HepG2 (cell line): Measurements from ENCODE around the gene PIGZ. TPM values are rescaled to one million over a fixed set of nuclear protein-coding genes. Genes with fewer than 3 reads are reported as not detected.

ENCODE experiments used
- ATAC-seq: fragments of 200-7000 bp; cut with Tn5 transposase; 3 replicates; pipeline ENCODE4 v1.9.1; 2020; ENCODE audit warnings: mild to moderate bottlenecking, moderate library complexity
- BruUV-seq: library from RNA; stranded (reverse); fragments of 400-500 nt; replicated peaks from 2 replicates; lab custom pipeline; 2021; lab: Mats Ljungman, UMichigan
- CTCF ChIA-PET: fragments of 300-600 bp; formaldehyde crosslinking; extraction: SDS; loops from one replicate; lab custom pipeline; 2021; ENCODE audit warnings: low total read pairs, inconsistent platforms, low intra/inter-chr PET ratio; lab: Yijun Ruan, JAX
- POLR2A ChIA-PET: fragments of 350-600 bp; sonication (Branson Sonifier 250); formaldehyde crosslinking; loops from one replicate; lab custom pipeline; 2020; ENCODE audit warnings: antibody characterized with exemption, inconsistent platforms; lab: Yijun Ruan, JAX
- DNase-seq: peaks from one replicate; pipeline ENCODE4 v3.0.0-alpha.2; 2015; ENCODE audit warnings: low spot score
- FAIRE-seq: peaks from 3 replicates; lab custom pipeline; 2011; peaks lifted over from hg19 to GRCh38; lab: Jason Lieb, UNC
- H2AFZ ChIP-seq: one replicate; pipeline ENCODE4 v1.6.1; 2011; ENCODE audit warnings: low read length, inconsistent platforms
- H3K27ac ChIP-seq: fragments of 300-600 bp; 3 replicates; pipeline ENCODE4 v1.8.0; 2011; ENCODE audit warnings: mixed run types, mild to moderate bottlenecking, mixed read lengths, low read length, inconsistent platforms; ENCODE audit not compliant: insufficient read depth; ENCODE audit errors: extremely low read length
- H3K27me3 ChIP-seq, 2 experiments: fragments of 200-600 bp in 1 of 2; 2 replicates in 1 of 2; 3 replicates in 1 of 2; pipeline versions ENCODE4 v1.6.0 to v1.8.0; 2011; ENCODE audit warnings: low read length in 2 of 2, mild to moderate bottlenecking in 2 of 2, moderate library complexity in 2 of 2, inconsistent platforms in 1 of 2; ENCODE audit not compliant: insufficient read depth in 2 of 2, control insufficient read depth in 1 of 2
- H3K36me3 ChIP-seq, 2 experiments: fragments of 200-600 bp in 1 of 2; replicated peaks in 1 of 2; 2 replicates in 1 of 2; 3 replicates in 1 of 2; pipeline versions ENCODE4 v1.5.1 to v1.8.0; 2011; ENCODE audit warnings: low read length in 2 of 2, inconsistent platforms in 1 of 2; ENCODE audit not compliant: insufficient read depth in 2 of 2, control insufficient read depth in 1 of 2
- H3K4me1 ChIP-seq: 2 replicates; pipeline ENCODE4 v1.5.1; 2012; ENCODE audit warnings: low read length, inconsistent platforms; ENCODE audit not compliant: insufficient read depth
- H3K4me2 ChIP-seq: 2 replicates; pipeline ENCODE4 v1.6.0; 2011; ENCODE audit warnings: low read depth, low read length, inconsistent platforms
- H3K4me3 ChIP-seq, 3 experiments: fragments of 200-600 bp in 1 of 3; sonication (generic), shearing (Covaris generic) in 1 of 3; replicated peaks in 1 of 3; 2 replicates each; pipeline ENCODE4 v1.5.1; 2011 to 2016; ENCODE audit warnings: low read length in 3 of 3, inconsistent platforms in 2 of 3, low read depth in 2 of 3, mild to moderate bottlenecking in 2 of 3, control low read depth in 1 of 3, mixed read lengths in 1 of 3; ENCODE audit not compliant: insufficient read depth in 1 of 3
- H3K79me2 ChIP-seq: one replicate; pipeline ENCODE4 v1.6.1; 2011; ENCODE audit warnings: low read length, inconsistent platforms; ENCODE audit not compliant: insufficient read depth
- H3K9ac ChIP-seq: 2 replicates; pipeline ENCODE4 v1.6.0; 2011; ENCODE audit warnings: mild to moderate bottlenecking, low read depth, low read length, inconsistent platforms; ENCODE audit not compliant: insufficient read depth
- H3K9me3 ChIP-seq: 2 replicates; pipeline ENCODE4 v1.5.1; 2012; ENCODE audit warnings: mild to moderate bottlenecking, low read length
- H4K20me1 ChIP-seq: 2 replicates; pipeline ENCODE4 v1.6.0; 2011; ENCODE audit warnings: inconsistent platforms, mild to moderate bottlenecking, low read length, moderate library complexity; ENCODE audit not compliant: insufficient read depth
- ATF7-NPFF ChIP-seq: sonication (generic); formaldehyde crosslinking; IDR thresholded peaks from 2 replicates; pipeline ENCODE4 v1.8.1; 2023; ENCODE audit warnings: mild to moderate bottlenecking, low read depth, missing genetic modification reagents, moderate library complexity
- CEBPG ChIP-seq: IDR thresholded peaks from 2 replicates; pipeline ENCODE4 v1.6.1; 2016
- CHD4 ChIP-seq: fragments of 200-600 bp; sonication (generic); IDR thresholded peaks from 2 replicates; pipeline ENCODE4 v1.7.0; 2017; ENCODE audit warnings: mild to moderate bottlenecking, low read length, borderline replicate concordance
- E2F5 ChIP-seq: sonication (generic); formaldehyde crosslinking; conservative IDR thresholded peaks from 2 replicates; pipeline ENCODE4 v1.4.0; 2020; ENCODE audit warnings: missing genetic modification reagents
- FOXM1 ChIP-seq: sonication (generic); formaldehyde crosslinking; IDR thresholded peaks from 2 replicates; pipeline ENCODE4 v1.5.0; 2020; ENCODE audit warnings: missing genetic modification reagents
- HMG20A ChIP-seq: IDR thresholded peaks from 2 replicates; pipeline ENCODE4 v1.6.1; 2016; ENCODE audit warnings: borderline replicate concordance
- KAT2B ChIP-seq: fragments of 150-350 bp; IDR thresholded peaks from 2 replicates; pipeline ENCODE4 v1.6.1; 2014; ENCODE audit warnings: low read depth, low read length, borderline replicate concordance
- NR2F1 ChIP-seq, 2 experiments: fragments of 450-650 bp in 1 of 2; formaldehyde crosslinking in 1 of 2; IDR thresholded peaks; 2 replicates each; pipeline versions ENCODE4 v1.5.0 to v1.6.1; 2016 to 2020; ENCODE audit warnings: mild to moderate bottlenecking in 1 of 2, missing compliant biosample characterization in 1 of 2, missing genetic modification reagents in 1 of 2, moderate library complexity in 1 of 2
- RFXAP ChIP-seq: sonication (generic); formaldehyde crosslinking; IDR thresholded peaks from 2 replicates; pipeline ENCODE4 v1.4.0; 2020; ENCODE audit warnings: missing genetic modification reagents, borderline replicate concordance
- TBX2 ChIP-seq: sonication (generic); formaldehyde crosslinking; IDR thresholded peaks from 2 replicates; pipeline ENCODE4 v1.5.0; 2020; ENCODE audit warnings: missing genetic modification reagents, mild to moderate bottlenecking, borderline replicate concordance
- TCF7 ChIP-seq: sonication (generic); IDR thresholded peaks from 2 replicates; pipeline ENCODE4 v1.6.1; 2016; ENCODE audit warnings: antibody characterized with exemption, low read depth
- THAP11 ChIP-seq: IDR thresholded peaks from 2 replicates; pipeline ENCODE4 v1.6.1; 2016; ENCODE audit warnings: missing biosample characterization, missing genetic modification reagents
- ZBTB43 ChIP-seq: sonication (generic); formaldehyde crosslinking; conservative IDR thresholded peaks from 2 replicates; pipeline ENCODE4 v1.4.0; 2020; ENCODE audit warnings: missing genetic modification reagents
- ZMYM3 ChIP-seq: sonication (generic); formaldehyde crosslinking; IDR thresholded peaks from 2 replicates; pipeline ENCODE4 v1.5.1; 2020; ENCODE audit warnings: mild to moderate bottlenecking, missing genetic modification reagents
- ZNF121 ChIP-seq: sonication (generic); formaldehyde crosslinking; IDR thresholded peaks from 2 replicates; pipeline ENCODE4 v1.5.0; 2020; ENCODE audit warnings: mild to moderate bottlenecking, missing genetic modification reagents
- ZNF337 ChIP-seq: sonication (generic); formaldehyde crosslinking; IDR thresholded peaks from 2 replicates; pipeline ENCODE4 v1.5.1; 2020; ENCODE audit warnings: missing genetic modification reagents, low read depth, mild to moderate bottlenecking, borderline replicate concordance
- ZNF543 ChIP-seq: sonication (generic); formaldehyde crosslinking; IDR thresholded peaks from 2 replicates; pipeline ENCODE4 v1.4.0; 2020; ENCODE audit warnings: mild to moderate bottlenecking, missing genetic modification reagents
- ZNF672 ChIP-seq: sonication (generic); formaldehyde crosslinking; IDR thresholded peaks from 2 replicates; pipeline ENCODE4 v1.8.1; 2022; ENCODE audit warnings: missing genetic modification reagents
- ZNF770 ChIP-seq: sonication (generic); formaldehyde crosslinking; IDR thresholded peaks from 2 replicates; pipeline ENCODE4 v1.5.0; 2020; ENCODE audit warnings: mild to moderate bottlenecking, missing genetic modification reagents
- WGBS: methylation state at CpG from one replicate; pipeline ENCODE4 v1.1.6; 2017; ENCODE audit warnings: low lambda C conversion rate; 5-methylcytosine and 5-hydroxymethylcytosine counted together
- in situ Hi-C: cut with HindIII; loops from 2 replicates; pipeline ENCODE4 v1.10.0; 2017; ENCODE audit warnings: low pct_unique_long_range_greater_than_20kb; ENCODE audit not compliant: extremely low pct_ligation_motif_present
- intact Hi-C: fragments of 100-400 bp; cut with micrococcal nuclease; formaldehyde crosslinking; loops from one replicate; pipeline ENCODE4 v1.10.0; 2022; ENCODE audit not compliant: unreplicated experiment
- polyA plus RNA-seq, 8 experiments: library from polyadenylated mRNA; depleted of rRNA in 3 of 8; stranded (reverse) in 7 of 8; unstranded in 1 of 8; fragments of >200 nt; fragmentation: Illumina TruSeq in 4 of 8; extraction: Trizol in 4 of 8; gene quantifications; 2 replicates each; pipeline versions ENCODE4 v1.2.1 to v1.2.3, GENCODE V29; 2011 to 2016; ENCODE audit warnings: low read depth in 4 of 8, missing spikeins in 1 of 8, mixed read lengths in 1 of 8; ENCODE audit not compliant: insufficient read depth in 1 of 8
- total RNA-seq, 5 experiments: library from RNA; depleted of rRNA; stranded (reverse); fragments of >200 nt; fragmentation: Illumina TruSeq; extraction: Trizol; gene quantifications; 2 replicates each; pipeline ENCODE4 v1.2.3, GENCODE V29; 2016; ENCODE audit warnings: low read depth in 1 of 5
- TF ChIP-seq, protein P1 (sequence below): sonication (generic); formaldehyde crosslinking; IDR thresholded peaks from 2 replicates; pipeline ENCODE4 v1.4.0; 2020; ENCODE audit warnings: mild to moderate bottlenecking, missing genetic modification reagents

The PIGZ gene
- total and polyA plus RNA-seq, 2 of the 13 experiments (the other 11 are each of a cell fraction or from before 2014, with no cell fraction given): 4.7 to 60.5 TPM

DNA sequence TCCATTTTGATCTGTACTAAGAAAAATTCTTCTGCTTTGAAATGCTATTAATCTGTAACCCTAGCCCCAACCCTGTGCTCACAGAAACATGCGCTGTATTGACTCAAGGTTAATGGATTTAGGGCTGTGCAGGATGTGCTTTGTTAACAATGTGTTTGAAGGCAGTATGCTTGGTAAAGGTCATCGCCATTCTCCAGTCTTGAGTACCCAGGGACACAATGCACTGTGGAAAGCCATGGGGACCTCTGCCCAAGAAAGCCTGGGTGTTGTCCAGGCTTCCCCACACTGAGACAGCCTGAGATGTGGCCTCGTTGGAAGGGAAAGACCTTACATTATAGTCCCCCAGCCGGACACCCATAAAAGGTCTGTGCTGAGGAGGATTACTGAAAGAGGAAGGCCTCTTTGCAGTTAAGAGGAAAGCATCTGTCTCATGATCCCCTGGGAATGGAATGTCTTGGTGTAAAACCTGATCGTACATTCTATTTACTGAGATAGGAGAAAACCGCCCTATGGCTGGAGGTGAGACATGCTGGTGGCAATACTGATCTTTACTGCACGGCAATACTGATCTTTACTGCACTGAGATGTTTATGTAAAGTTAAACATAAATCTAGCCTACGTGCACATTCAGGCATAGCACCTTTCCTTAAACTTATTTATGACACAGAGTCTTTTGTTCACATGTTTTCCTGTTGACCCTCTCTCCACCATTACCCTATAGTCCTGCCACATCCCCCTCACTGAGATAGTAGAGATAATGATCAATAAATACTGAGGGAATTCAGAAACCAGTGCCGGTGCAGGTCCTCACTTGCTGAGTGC, 6.3 kb downstream of the PIGZ start (continued):
- peak; percentile 63; the same call in 1 of the 2 replicates for TF ChIP-seq HMG20A (CRISPR knock-in tag)
- TF ChIP-seq CEBPG (CRISPR knock-in tag): peak; percentile 10; the same call in 1 of the 2 replicates
- peak in 1 of 2 experiments; percentile 33; a peak in 1 of 4 replicates for TF ChIP-seq NR2F1 (CRISPR knock-in tag; IDR thresholded peaks at IDR 0.05)
- TF ChIP-seq ZNF543 (CRISPR knock-in tag): peak; percentile 36; the same call in 1 of the 2 replicates
- peak; percentile 85 for TF ChIP-seq TBX2
- TF ChIP-seq E2F5 (CRISPR knock-in tag): no peak

DNA sequence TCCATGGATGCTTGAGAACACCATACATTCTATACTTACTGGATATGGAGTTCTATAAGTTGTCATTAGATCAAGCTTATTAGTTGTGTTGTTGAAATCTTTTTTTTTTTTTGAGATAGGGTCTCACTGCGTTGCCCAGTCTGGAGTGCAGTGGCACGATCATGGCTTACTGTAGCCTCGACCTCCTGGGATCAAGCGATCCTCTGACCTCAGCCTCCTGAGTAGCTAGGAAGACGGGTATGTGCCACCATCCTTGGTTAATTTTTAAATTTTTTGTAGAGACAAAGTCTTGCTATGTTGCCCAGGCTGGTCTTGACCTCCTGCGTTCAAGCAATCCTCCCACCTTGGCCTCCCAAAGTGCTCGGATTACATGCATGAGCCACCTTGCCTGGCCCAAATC, 13.8 kb downstream of the PIGZ start:
- ChIA-PET CTCF (no interaction called here), POLR2A (no interaction called here)
- in situ Hi-C loops: no loop called here

More for the DNA sequence above, 13.8 kb downstream of the PIGZ start:
- Histone ChIP-seq H2AFZ (no peak overlapping the region), H3K27me3 (no peaks in the 10 kb centered on the region), H3K4me1 (peaks cover 38% of the 10 kb centered on the region), H3K4me3 (no peak overlapping the region), H4K20me1 (no peaks in the 10 kb centered on the region), H3K4me2 (no peak overlapping the region), H3K9me3 (no peaks in the 10 kb centered on the region), H3K27ac (no peak overlapping the region), H3K36me3 (peaks cover 0 to 3% of the 10 kb centered on the region in 2 experiments; a peak in 1 of 5 replicates), H3K9ac (no peak overlapping the region), H3K79me2 (no peaks in the 10 kb centered on the region)
- no peak for DNase-seq
- BruUV-seq: no TSS peak
- no peak for FAIRE-seq
- no peak for ATAC-seq
- intact Hi-C loops: no loop called here
- WGBS: 88% methylated on average over 7 of the region's 7 CpGs
- TF ChIP-seq ZNF121 (CRISPR knock-in tag): peak; percentile 91
- no peak for TF ChIP-seq ZBTB43 (CRISPR knock-in tag)
- TF ChIP-seq TCF7: no peak
- TF ChIP-seq FOXM1 (CRISPR knock-in tag): no peak
- peak; percentile 58 for TF ChIP-seq ZNF770 (CRISPR knock-in tag)
- TF ChIP-seq THAP11 (CRISPR knock-in tag): no peak
- TF ChIP-seq ATF7-NPFF (CRISPR knock-in tag): no peak
- no peak for TF ChIP-seq RFXAP (CRISPR knock-in tag)
- no peak for TF ChIP-seq ZNF672
- TF ChIP-seq, protein P1, sequence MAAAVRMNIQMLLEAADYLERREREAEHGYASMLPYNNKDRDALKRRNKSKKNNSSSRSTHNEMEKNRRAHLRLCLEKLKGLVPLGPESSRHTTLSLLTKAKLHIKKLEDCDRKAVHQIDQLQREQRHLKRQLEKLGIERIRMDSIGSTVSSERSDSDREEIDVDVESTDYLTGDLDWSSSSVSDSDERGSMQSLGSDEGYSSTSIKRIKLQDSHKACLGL: no peak
- TF ChIP-seq CHD4: no peak
- no peak for TF ChIP-seq KAT2B
- TF ChIP-seq ZMYM3 (CRISPR knock-in tag): peak; percentile 52; the same call in 1 of the 2 replicates
- TF ChIP-seq ZNF337 (CRISPR knock-in tag): no peak
